Measurements from ENCODE around the gene ZNF280A. TPM values are rescaled to one million over a fixed set of nuclear protein-coding genes. Genes with fewer than 3 reads are reported as not detected.
A peak's percentile ranks its signal among the peaks of the same experiment; 100 is the strongest.

Gene ZNF280A
- total and polyA plus RNA-seq, 9 of the 15 experiments (the other 6 are each of a cell fraction or from before 2014, with no cell fraction given) = 19.0 to 40.8 (median 28.6) TPM

GRCh38 chr22:22533863-22534262 lies 13.8 kb upstream of the ZNF280A start (continued):
- 0 out of 2 replicates have a peak, but pooled peaks have one; percentile 75 for TF ChIP-seq ZBTB26 (CRISPR knock-in tag; IDR thresholded peaks at IDR 0.05)
- TF ChIP-seq FOXA3 (CRISPR knock-in tag; conservative IDR thresholded peaks at IDR 0.05 in 1 of 2, IDR thresholded peaks at IDR 0.05 in 1 of 2) = no peak

- H3K79me2 ChIP-seq (ENCODE audit: control insufficient read depth, insufficient read depth, low read length) = no peaks in the 10 kb centered on the region
- H3K27me3 ChIP-seq (ENCODE audit: control insufficient read depth in 2 of 2, insufficient read depth in 2 of 2, low read length in 2 of 2) = no peaks in the 10 kb centered on the region
- no peak overlapping the region for H2AFZ ChIP-seq (ENCODE audit: low read depth, low read length)
- POLR2A ChIA-PET = interaction anchor here (1.1 to 19.7 kb wide), 5 partner anchors 9 to 30 kb away, joined by 4 to 708 read pairs (median 9); partner anchors contain the start of genes PRAME and ZNF280A
- CTCF ChIA-PET (ENCODE audit: low intra/inter-chr PET ratio) = no interaction called here
- FAIRE-seq = no peak
- no peak; the same call in 2 of the 3 replicates for ATAC-seq
- WGBS (ENCODE audit: insufficient coverage, low coverage, missing lambda C conversion rate) = 15% methylated on average over 1 of the region's 1 CpG
- no peak overlapping the region for H3K4me2 ChIP-seq (ENCODE audit: insufficient read depth, low read length)
- intact Hi-C loops (cut with micrococcal nuclease) (no loop called here), in situ Hi-C loops (cut with MboI) (loop anchor here (25.0 kb wide), 1 partner anchor 1121 kb away; the partner anchor contains the start of gene HIC2)
- H3K9ac ChIP-seq (ENCODE audit: insufficient read depth in 1 of 2, low read depth in 2 of 2, low read length in 2 of 2) = no peak overlapping the region
- no peaks in the 10 kb centered on the region for H4K20me1 ChIP-seq (replicated peaks; ENCODE audit: control insufficient read depth, insufficient read depth, low read length)
- no peak overlapping the region for H3K4me3 ChIP-seq
- no peaks in the 10 kb centered on the region for H3K4me1 ChIP-seq (replicated peaks in 1 of 2; ENCODE audit: control insufficient read depth in 2 of 2, insufficient read depth in 2 of 2, low read length in 2 of 2)
- no peak overlapping the region for H3K27ac ChIP-seq (ENCODE audit: extremely low read depth, low read depth, low read length)
- H3K9me1 ChIP-seq (ENCODE audit: control insufficient read depth, insufficient read depth, low read length) = no peaks in the 10 kb centered on the region
- BruUV-seq (replicated peaks) = no TSS peak
- no peaks in the 10 kb centered on the region for H3K36me3 ChIP-seq (ENCODE audit: control insufficient read depth, insufficient read depth, low read length)
- H3K9me3 ChIP-seq (replicated peaks; ENCODE audit: control insufficient read depth, insufficient read depth, low read depth, low read length) = no peaks in the 10 kb centered on the region
- DNase-seq (ENCODE audit: extremely low read depth in 1 of 4, low spot score in 3 of 4) = no peak
- TF ChIP-seq CBFA2T2 (conservative IDR thresholded peaks at IDR 0.05) (no peak), PPARD (CRISPR knock-in tag; IDR thresholded peaks at IDR 0.05) (no peak), SMARCE1 (IDR thresholded peaks at IDR 0.05) (no peak), ZNF23 (CRISPR knock-in tag; IDR thresholded peaks at IDR 0.05) (no peak), SNAPC5 (CRISPR knock-in tag; IDR thresholded peaks at IDR 0.05) (no peak), ZNF668 (CRISPR knock-in tag; IDR thresholded peaks at IDR 0.05) (no peak), KAT8 (IDR thresholded peaks at IDR 0.05; ENCODE audit: low read depth) (no peak), PHB (CRISPR knock-in tag; IDR thresholded peaks at IDR 0.05) (no peak), ELK1 (CRISPR knock-in tag; IDR thresholded peaks at IDR 0.05) (peak; percentile 86; the same call in 1 of the 2 replicates), TBP (optimal IDR thresholded peaks at IDR 0.05; ENCODE audit: low read depth, low read length) (no peak), NR2C2 (CRISPR knock-in tag; IDR thresholded peaks at IDR 0.05) (no peak), NR2C2 (tag; IDR thresholded peaks at IDR 0.05) (no peak), ZNF408 (CRISPR knock-in tag; IDR thresholded peaks at IDR 0.05; ENCODE audit: low read depth) (no peak), CREB5 (CRISPR knock-in tag; IDR thresholded peaks at IDR 0.05) (no peak), ATF2 (CRISPR knock-in tag; IDR thresholded peaks at IDR 0.05) (0 out of 2 replicates have a peak, but pooled peaks have one; percentile 65)
These were observed 13.3 kb upstream of the ZNF280A start for GRCh38 chr22:22533417-22533816.

Data from K562 (cell line).